ENCODE measurements around the gene RASGEF1C.

Gene RASGEF1C

GRCh38 chr5:180103487-180104167 is 105.4 kb downstream of the RASGEF1C start:
- TF ChIP-seq CTCF (IDR thresholded peaks at IDR 0.05; ENCODE audit: borderline replicate concordance, insufficient read depth, low read depth, low read length), result no peak
- H3K4me3 ChIP-seq (ENCODE audit: low read depth, low read length), result no peak overlapping the region

- no peak for TF ChIP-seq CTCF (IDR thresholded peaks at IDR 0.05; ENCODE audit: borderline replicate concordance, insufficient read depth, low read depth, low read length)
- no peak overlapping the region for H3K4me3 ChIP-seq (ENCODE audit: low read depth, low read length)
Measured at GRCh38 chr5:180102636-180103035, 106.4 kb downstream of the RASGEF1C start.

GRCh38 chr5:180101451-180102105 is 107.4 kb downstream of the RASGEF1C start:
- H3K4me3 ChIP-seq (ENCODE audit: low read depth, low read length), result no peak overlapping the region
- no peak for TF ChIP-seq CTCF (IDR thresholded peaks at IDR 0.05; ENCODE audit: borderline replicate concordance, insufficient read depth, low read depth, low read length)

GRCh38 chr5:180100621-180101450 is 108.2 kb downstream of the RASGEF1C start:
- no peak for TF ChIP-seq CTCF (IDR thresholded peaks at IDR 0.05; ENCODE audit: borderline replicate concordance, insufficient read depth, low read depth, low read length)
- no peak overlapping the region for H3K4me3 ChIP-seq (ENCODE audit: low read depth, low read length)

GRCh38 chr5:180099733-180100611 is 109.0 kb downstream of the RASGEF1C start:
- TF ChIP-seq CTCF (IDR thresholded peaks at IDR 0.05; ENCODE audit: borderline replicate concordance, insufficient read depth, low read depth, low read length), result no peak
- H3K4me3 ChIP-seq (ENCODE audit: low read depth, low read length), result no peak overlapping the region

GRCh38 chr5:180098991-180099732 is 109.8 kb downstream of the RASGEF1C start:
- TF ChIP-seq CTCF (IDR thresholded peaks at IDR 0.05; ENCODE audit: borderline replicate concordance, insufficient read depth, low read depth, low read length), result no peak
- no peak overlapping the region for H3K4me3 ChIP-seq (ENCODE audit: low read depth, low read length)
